ENCODE measurements around the gene EIF1. TPM values are rescaled to one million over a fixed set of nuclear protein-coding genes. Genes with fewer than 3 reads are reported as not detected.
"Not testable (repeated sequence)": the region's sequence is repeated elsewhere in the genome, so short reads cannot be mapped to it uniquely, and the experiment has no call there.

The EIF1 gene
- total RNA-seq, 1 donor from 2014 or later = 86.7 TPM

GRCh38 chr17:41682631-41683030 lies 6.1 kb upstream of the EIF1 start:
- H3K4me3 ChIP-seq (ENCODE audit: low read depth, low read length) = no peak overlapping the region
- DNase-seq (ENCODE audit: low read depth) = no peak
- no peak for TF ChIP-seq CTCF (conservative IDR thresholded peaks at IDR 0.05; ENCODE audit: low read depth, low read length)

GRCh38 chr17:41683441-41684007 lies 5.2 kb upstream of the EIF1 start:
- no peak for DNase-seq (ENCODE audit: low read depth)
- H3K4me3 ChIP-seq (ENCODE audit: low read depth, low read length) = no peak overlapping the region
- TF ChIP-seq CTCF (conservative IDR thresholded peaks at IDR 0.05; ENCODE audit: low read depth, low read length) = no peak

GRCh38 chr17:41684035-41684434 lies 4.7 kb upstream of the EIF1 start:
- no peak for TF ChIP-seq CTCF (conservative IDR thresholded peaks at IDR 0.05; ENCODE audit: low read depth, low read length)
- no peak for DNase-seq (ENCODE audit: low read depth)

GRCh38 chr17:41685753-41686152 lies 2.9 kb upstream of the EIF1 start:
- H3K4me3 ChIP-seq (ENCODE audit: low read depth, low read length); DNase-seq (ENCODE audit: low read depth): not testable (repeated sequence)

More at GRCh38 chr17:41684035-41684434, 4.7 kb upstream of the EIF1 start:
- no peak overlapping the region for H3K4me3 ChIP-seq (ENCODE audit: low read depth, low read length)

- no peak for TF ChIP-seq CTCF (conservative IDR thresholded peaks at IDR 0.05; ENCODE audit: low read depth, low read length)
- no peak for DNase-seq (ENCODE audit: low read depth)
- no peak overlapping the region for H3K4me3 ChIP-seq (ENCODE audit: low read depth, low read length)
Measured at GRCh38 chr17:41686281-41686680, 2.4 kb upstream of the EIF1 start.

- TF ChIP-seq CTCF (conservative IDR thresholded peaks at IDR 0.05; ENCODE audit: low read depth, low read length) = peak; percentile 72
- DNase-seq (ENCODE audit: low read depth) = no peak
Measured at GRCh38 chr17:41687828-41688640, 651 bp upstream of the EIF1 start.

GRCh38 chr17:41689497-41690299 lies 1.0 kb downstream of the EIF1 start:
- peak; percentile 70 for TF ChIP-seq CTCF (conservative IDR thresholded peaks at IDR 0.05; ENCODE audit: low read depth, low read length)
- peak overlapping the region; percentile 75 for H3K4me3 ChIP-seq (ENCODE audit: low read depth, low read length)
- no peak for DNase-seq (ENCODE audit: low read depth)

More at GRCh38 chr17:41687828-41688640, 651 bp upstream of the EIF1 start:
- H3K4me3 ChIP-seq (ENCODE audit: low read depth, low read length) = peak overlapping the region; percentile 75
